Vagina (tissue), 2 donors: ENCODE data around the gene POU2F2.

Experiments used
- CTCF ChIP-seq, 3 experiments: fragments of 450-650 bp in 2 of 3; fragments of 200-600 bp in 1 of 3; sonication (generic) in 1 of 3; IDR thresholded peaks; one replicate each; pipeline ENCODE4 v1.5.1; 2017 to 2019; ENCODE audit warnings: antibody characterized with exemption in 3 of 3, mild to moderate bottlenecking in 2 of 3, moderate library complexity in 2 of 3
- POLR2A ChIP-seq, 2 donors: fragments of 450-650 bp; IDR thresholded peaks; one replicate each; pipeline ENCODE4 v1.6.1; 2017; ENCODE audit warnings: antibody characterized with exemption in 2 of 2, mild to moderate bottlenecking in 2 of 2, moderate library complexity in 2 of 2
- POLR2AphosphoS5 ChIP-seq, 2 donors: sonication (generic); formaldehyde crosslinking; IDR thresholded peaks; one replicate each; pipeline ENCODE4 v1.9.0; 2017; ENCODE audit warnings: antibody characterized with exemption in 2 of 2, mild to moderate bottlenecking in 2 of 2, low read depth in 1 of 2; ENCODE audit not compliant: insufficient read depth in 1 of 2

- TF ChIP-seq CTCF (IDR thresholded peaks at IDR 0.05) (no peak), POLR2A (IDR thresholded peaks at IDR 0.05) (no peak), POLR2AphosphoS5 (IDR thresholded peaks at IDR 0.05; ENCODE audit: insufficient read depth in 1 of 2, low read depth in 1 of 2) (no peak)
Measured at GRCh38 chr19:42176990-42177685, 44.9 kb upstream of the POU2F2 start.
